HL-60 (cell line): ENCODE results near the gene REEP5.
A peak's percentile ranks its signal among the peaks of the same experiment; 100 is the strongest.

Experiments
- DNase-seq, 2 experiments: peaks; one replicate each; pipeline ENCODE4 v3.0.0-alpha.2; 2010 to 2020; ENCODE audit warnings: low read depth in 1 of 2, low spot score in 1 of 2
- H3K27ac ChIP-seq: fragments of 250-450 bp; sonication (Bioruptor Pico); replicated peaks from 2 replicates; pipeline ENCODE4 v1.5.1; 2020; ENCODE audit warnings: mild to moderate bottlenecking, moderate library complexity
- H3K27me3 ChIP-seq: fragments of 250-450 bp; sonication (Bioruptor Pico); 2 replicates; pipeline ENCODE4 v1.5.1; 2021; ENCODE audit warnings: mild to moderate bottlenecking, moderate library complexity; ENCODE audit not compliant: insufficient read depth, poor library complexity, severe bottlenecking
- H3K4me3 ChIP-seq: replicated peaks from 2 replicates; pipeline ENCODE4 v1.5.1; 2011; ENCODE audit warnings: mild to moderate bottlenecking, control low read depth, low read length; ENCODE audit not compliant: insufficient read depth
- CTCF ChIP-seq: IDR thresholded peaks from one replicate; pipeline ENCODE4 v1.5.1; 2011; ENCODE audit warnings: low read length, control low read depth, inconsistent platforms; ENCODE audit not compliant: insufficient read depth
- GABPA ChIP-seq: IDR thresholded peaks from 2 replicates; pipeline ENCODE4 v1.6.1; 2012; ENCODE audit warnings: low read depth
- POLR2AphosphoS5 ChIP-seq: IDR thresholded peaks from 2 replicates; pipeline ENCODE4 v1.6.1; 2012; ENCODE audit warnings: low read depth
- REST ChIP-seq: IDR thresholded peaks from 2 replicates; pipeline ENCODE4 v1.6.1; 2012; ENCODE audit warnings: low read depth; ENCODE audit not compliant: insufficient replicate concordance
- SPI1 ChIP-seq: IDR thresholded peaks from 2 replicates; pipeline ENCODE4 v1.6.1; 2012; ENCODE audit warnings: low read depth, mild to moderate bottlenecking, borderline replicate concordance

REEP5 gene

DNA sequence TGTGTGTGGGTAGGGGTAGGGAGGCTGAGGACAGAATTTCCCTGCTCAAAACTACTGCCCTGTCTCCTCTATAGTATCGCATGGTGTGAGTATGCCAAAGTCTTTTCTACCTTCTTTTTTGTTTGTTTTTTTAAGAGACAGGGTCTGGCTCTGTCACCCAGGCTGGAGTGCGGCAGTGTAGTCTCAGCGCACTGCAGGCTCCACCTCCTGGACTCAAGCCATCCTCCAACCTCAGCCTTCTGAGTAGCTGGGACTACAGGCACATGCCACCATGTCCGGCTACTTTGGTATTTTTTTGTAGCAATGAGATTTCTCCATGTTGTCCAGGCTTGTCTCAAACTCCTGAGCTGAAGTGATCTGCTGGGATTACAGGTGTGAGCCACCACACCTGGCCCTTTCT lies 58.5 kb downstream of the REEP5 start:
- no peak for DNase-seq
- no peak overlapping the region for H3K4me3 ChIP-seq
- no peak overlapping the region for H3K27ac ChIP-seq
- H3K27me3 ChIP-seq, result no peaks in the 10 kb centered on the region
- TF ChIP-seq CTCF (no peak), GABPA (no peak), POLR2AphosphoS5 (no peak), REST (no peak), SPI1 (no peak)

DNA sequence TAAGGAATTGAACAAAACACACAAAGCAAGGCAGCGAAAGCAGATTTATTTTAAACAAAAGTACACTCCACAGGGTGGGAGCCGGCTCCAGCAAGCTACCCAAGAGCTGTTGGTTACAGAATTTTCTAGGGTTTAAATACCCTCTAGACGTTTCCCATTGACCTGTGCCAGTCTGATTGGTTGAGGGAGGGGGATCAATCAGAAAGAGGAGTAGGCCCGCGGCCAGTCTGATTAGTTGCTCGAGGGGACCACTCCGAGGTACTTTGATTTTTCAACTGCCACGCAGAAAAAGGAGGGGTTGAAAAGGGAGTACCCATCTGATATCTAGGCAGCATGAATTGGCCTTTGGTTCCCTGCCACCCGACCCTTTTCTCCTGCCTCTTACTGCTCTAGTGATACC lies 59.9 kb downstream of the REEP5 start:
- Histone ChIP-seq H3K4me3 (peak overlapping the region; percentile 67), H3K27me3 (no peaks in the 10 kb centered on the region), H3K27ac (peak overlapping the region; percentile 81; the same call in 1 of the 2 replicates)
- no peak for DNase-seq
- TF ChIP-seq CTCF, result no peak
- no peak for TF ChIP-seq REST
- no peak for TF ChIP-seq GABPA
- no peak for TF ChIP-seq POLR2AphosphoS5
- no peak for TF ChIP-seq SPI1

DNA sequence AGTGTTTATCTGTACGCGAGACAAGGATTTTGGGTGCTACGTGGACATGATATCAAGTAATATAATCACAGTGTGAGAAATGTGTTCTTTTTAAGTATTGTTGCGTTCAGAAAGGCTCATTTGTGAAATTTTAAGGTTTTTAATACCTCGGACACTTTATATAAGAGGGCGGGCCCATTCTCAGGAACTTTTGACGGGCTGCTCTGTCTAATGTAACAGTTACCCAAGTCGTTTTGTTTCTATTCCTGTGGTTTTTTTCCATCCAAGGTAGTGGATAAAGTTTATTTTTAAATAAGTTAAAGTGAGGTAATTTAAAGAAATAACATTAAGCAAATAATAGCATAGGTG lies 60.4 kb downstream of the REEP5 start:
- Histone ChIP-seq H3K4me3 (peak overlapping the region; percentile 67), H3K27ac (peak overlapping the region; percentile 81), H3K27me3 (no peaks in the 10 kb centered on the region)
- no peak for TF ChIP-seq REST
- no peak for TF ChIP-seq POLR2AphosphoS5
- TF ChIP-seq CTCF, result no peak
- TF ChIP-seq SPI1, result no peak
- no peak for TF ChIP-seq GABPA
- no peak for DNase-seq
